Upper lobe of left lung (tissue), 6 donors: ENCODE data around the gene PRRC2C. TPM values are rescaled to one million over a fixed set of nuclear protein-coding genes. Genes with fewer than 3 reads are reported as not detected.
"Not testable (repeated sequence)": the region's sequence is repeated elsewhere in the genome, so short reads cannot be mapped to it uniquely, and the experiment has no call there.

Experiments
- ATAC-seq, 2 donors: fragments of 200-7000 bp; cut with Tn5 transposase; one replicate each; pipeline ENCODE4 v1.9.1; 2022; ENCODE audit warnings: mild to moderate bottlenecking in 2 of 2, moderate library complexity in 2 of 2; ENCODE audit not compliant: low FRiP score in 2 of 2
- DNase-seq, 2 donors: peaks; one replicate each; pipeline ENCODE4 v3.0.0-alpha.2; 2019 to 2020
- H3K27ac ChIP-seq, 4 donors: fragments of 200-600 bp; sonication (generic); one replicate each; pipeline ENCODE4 v1.5.1; 2016 to 2019
- H3K27me3 ChIP-seq, 4 donors: fragments of 200-600 bp; sonication (generic); one replicate each; pipeline ENCODE4 v1.5.1; 2017 to 2019
- H3K36me3 ChIP-seq, 4 donors: fragments of 200-600 bp; sonication (generic); one replicate each; pipeline ENCODE4 v1.5.1; 2016 to 2019
- H3K4me1 ChIP-seq, 4 donors: fragments of 200-600 bp; sonication (generic); one replicate each; pipeline ENCODE4 v1.5.1; 2018 to 2019
- H3K4me3 ChIP-seq, 4 donors: fragments of 200-600 bp; sonication (generic); one replicate each; pipeline ENCODE4 v1.5.1; 2017 to 2019; ENCODE audit warnings: mild to moderate bottlenecking in 2 of 4, moderate library complexity in 1 of 4
- H3K9me3 ChIP-seq, 4 donors: fragments of 200-600 bp; sonication (generic); one replicate each; pipeline ENCODE4 v1.5.1; 2018 to 2019
- CTCF ChIP-seq, 6 experiments: fragments of 450-650 bp in 4 of 6; fragments of 200-600 bp in 2 of 6; sonication (generic) in 2 of 6; IDR thresholded peaks; one replicate each; pipeline ENCODE4 v1.5.1; 2016 to 2019; ENCODE audit warnings: antibody characterized with exemption in 6 of 6
- EP300 ChIP-seq, 4 donors: sonication (generic); formaldehyde crosslinking; IDR thresholded peaks; one replicate each; pipeline ENCODE4 v1.5.1; 2017; ENCODE audit warnings: antibody characterized with exemption in 4 of 4, control low read depth in 2 of 4
- POLR2A ChIP-seq, 4 donors: fragments of 450-650 bp; IDR thresholded peaks; one replicate each; pipeline ENCODE4 v1.5.1; 2016 to 2017; ENCODE audit warnings: antibody characterized with exemption in 4 of 4, mild to moderate bottlenecking in 2 of 4
- POLR2AphosphoS5 ChIP-seq, 2 donors: sonication (generic); formaldehyde crosslinking; IDR thresholded peaks; one replicate each; pipeline ENCODE4 v1.5.1; 2017; ENCODE audit warnings: antibody characterized with exemption in 2 of 2
- WGBS, 2 donors: methylation state at CpG; one replicate each; pipeline ENCODE4 v1.1.5; 2017 to 2018; 5-methylcytosine and 5-hydroxymethylcytosine counted together
- total RNA-seq, 6 donors: library from RNA; depleted of rRNA in 4 of 6; stranded (reverse); fragments of >200 nt in 4 of 6; gene quantifications; one replicate each; pipeline versions ENCODE4 v1.1.0 to v1.2.1, GENCODE V29; 2016 to 2021
- donor health status: DM: no; HTN: no; CAD: no; lungs with moderate emphysema.
- donor health status: DM: no; HTN: yes; CAD: no; lungs with severe emphysema.

PRRC2C gene
- 100 to 1,000 TPM in 4 of 6 donors, 10 to 100 TPM in 2; 92.8 to 131 (median 112) TPM for total RNA-seq

- DNase-seq (peak; percentile 95 to 97), ATAC-seq (peak; percentile 99 to 100)
- peak within 1 kb of the TSS; percentile 99 to 100 (median 100) for H3K27ac ChIP-seq
- peaks cover 35 to 43% (median 37%) of the 10 kb centered on the region in 4 donors for H3K4me1 ChIP-seq
- H3K4me3 ChIP-seq: peak within 1 kb of the TSS; percentile 67 to 94 (median 90)
- 1% methylated on average over 20 to 49 of the region's 50 CpGs for WGBS, 2 donors
- H3K27me3 ChIP-seq: no peaks in the 10 kb centered on the region
- peak in 1 of 4 donors; percentile 65 for TF ChIP-seq EP300 (IDR thresholded peaks at IDR 0.05)
- TF ChIP-seq POLR2A (IDR thresholded peaks at IDR 0.05): peak in 3 of 4 donors; percentile 49 to 82 (median 51)
- peak in 5 of 6 experiments; percentile 12 to 90 (median 81) for TF ChIP-seq CTCF (IDR thresholded peaks at IDR 0.05)
- TF ChIP-seq POLR2AphosphoS5 (IDR thresholded peaks at IDR 0.05): peak; percentile 92 to 94
- H3K9me3 ChIP-seq: no peaks in the 10 kb centered on the region
- H3K36me3 ChIP-seq: peaks cover 0 to 6% (median 0%) of the 10 kb centered on the region in 4 donors
These were observed at the start of gene PRRC2C for GRCh38 chr1:171485375-171486047. Gene PRRC2C, plus strand, starts transcription at chr1:171485530. Its CDS starts 26,559 bp downstream, at chr1:171512089.

GRCh38 chr1:171438441-171438840 is 46.9 kb upstream of the PRRC2C start:
- 50 to 55% methylated on average over 2 of the region's 2 CpGs for WGBS, 2 donors
- TF ChIP-seq POLR2A (IDR thresholded peaks at IDR 0.05): no peak
- TF ChIP-seq EP300 (IDR thresholded peaks at IDR 0.05): no peak
- TF ChIP-seq POLR2AphosphoS5 (IDR thresholded peaks at IDR 0.05): no peak
- no peak for TF ChIP-seq CTCF (IDR thresholded peaks at IDR 0.05)
- Histone ChIP-seq H3K27ac (no peak overlapping the region), H3K36me3 (no peaks in the 10 kb centered on the region), H3K4me1 (peaks cover 5 to 10% (median 8%) of the 10 kb centered on the region in 4 donors), H3K9me3 (no peaks in the 10 kb centered on the region), H3K4me3 (no peak overlapping the region), H3K27me3 (no peaks in the 10 kb centered on the region)
- DNase-seq (peak in 1 of 2 donors; percentile 25), ATAC-seq (peak in 1 of 2 donors; percentile 76)

DNA sequence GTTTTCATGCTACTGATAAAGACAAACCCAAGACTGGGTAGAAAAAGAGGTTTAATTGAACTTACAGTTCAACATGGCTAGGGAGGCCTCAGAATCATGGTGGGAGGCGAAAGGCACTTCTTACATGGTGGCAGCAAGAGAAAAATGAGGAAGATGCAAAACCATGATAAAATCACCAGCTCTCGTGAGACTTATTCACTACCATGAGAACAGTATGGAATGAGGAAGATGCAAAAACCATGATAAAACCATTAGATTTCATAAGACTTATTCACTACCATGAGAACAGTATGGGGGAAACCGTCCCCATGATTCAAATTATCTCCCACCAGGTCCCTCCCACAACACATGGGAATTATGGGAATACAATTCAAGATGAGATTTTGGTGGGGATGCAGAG is 45.1 kb upstream of the PRRC2C start:
- not testable (repeated sequence) for ATAC-seq, DNase-seq, H3K4me3 ChIP-seq, H3K9me3 ChIP-seq, H3K36me3 ChIP-seq, H3K27ac ChIP-seq, H3K27me3 ChIP-seq, H3K4me1 ChIP-seq
- 76 to 90% methylated on average over 3 of the region's 3 CpGs for WGBS, 2 donors

- not testable (repeated sequence) for H3K27me3 ChIP-seq, DNase-seq, H3K27ac ChIP-seq, H3K9me3 ChIP-seq, H3K36me3 ChIP-seq, H3K4me1 ChIP-seq, H3K4me3 ChIP-seq
- 79 to 81% methylated on average over 5 of the region's 5 CpGs for WGBS, 2 donors
- ATAC-seq: peak in 1 of 2 donors; percentile 72
These were observed 43.9 kb upstream of the PRRC2C start for GRCh38 chr1:171441278-171441895.

DNA sequence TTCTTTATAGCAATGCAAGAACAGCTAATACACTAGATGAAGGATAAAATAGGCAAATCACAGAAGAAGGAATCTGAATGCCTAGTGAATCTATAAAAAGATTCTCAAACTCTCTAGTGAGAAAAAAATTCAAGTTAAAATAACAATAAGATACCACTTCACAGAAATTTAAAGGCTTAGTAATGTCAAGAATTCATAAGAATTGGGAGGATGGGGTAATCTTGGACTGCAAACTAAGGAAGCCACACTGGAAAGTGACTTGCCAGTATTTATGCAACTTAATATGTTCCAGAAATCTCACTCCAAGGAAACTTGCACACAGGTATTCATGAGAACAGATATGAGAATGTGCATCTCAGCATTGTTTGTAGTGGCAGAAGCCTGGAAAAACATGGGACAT is 38.9 kb upstream of the PRRC2C start:
- no peak for TF ChIP-seq POLR2AphosphoS5 (IDR thresholded peaks at IDR 0.05)
- H3K27me3 ChIP-seq: no peaks in the 10 kb centered on the region

DNA sequence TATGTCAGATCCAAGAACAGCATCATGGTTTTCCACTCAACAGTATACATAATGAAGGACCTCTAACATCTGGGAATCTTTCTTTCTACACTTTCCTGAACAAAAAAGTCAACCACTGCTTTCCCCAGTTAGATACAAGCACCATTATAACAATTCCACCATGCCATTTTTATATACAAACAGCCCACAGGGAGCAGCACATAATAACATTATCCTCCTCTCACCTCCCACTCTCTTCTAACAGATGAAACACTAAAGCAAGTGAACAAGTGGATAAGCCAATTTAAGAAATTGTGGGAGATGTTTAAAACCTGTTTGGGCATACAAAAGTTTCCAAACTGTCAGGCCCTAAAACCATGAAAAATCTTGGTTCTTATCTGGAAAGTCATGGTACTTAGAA is 29.4 kb upstream of the PRRC2C start:
- Histone ChIP-seq H3K4me1 (no peaks in the 10 kb centered on the region), H3K9me3 (no peaks in the 10 kb centered on the region), H3K36me3 (no peaks in the 10 kb centered on the region), H3K27me3 (no peaks in the 10 kb centered on the region), H3K4me3 (no peak overlapping the region), H3K27ac (no peak overlapping the region)
- no peak for ATAC-seq
- no peak for DNase-seq
- no peak for TF ChIP-seq POLR2AphosphoS5 (IDR thresholded peaks at IDR 0.05)
- TF ChIP-seq CTCF (IDR thresholded peaks at IDR 0.05): no peak
- TF ChIP-seq POLR2A (IDR thresholded peaks at IDR 0.05): no peak

More for the DNA sequence above, 38.9 kb upstream of the PRRC2C start:
- Histone ChIP-seq H3K27ac (no peak overlapping the region), H3K4me3 (no peak overlapping the region), H3K9me3 (no peaks in the 10 kb centered on the region), H3K36me3 (no peaks in the 10 kb centered on the region), H3K4me1 (no peaks in the 10 kb centered on the region)
- no peak for ATAC-seq
- DNase-seq: no peak
